Endothelial cell of umbilical vein (primary cell): ENCODE measurements around the gene RNF19B. TPM values are rescaled to one million over a fixed set of nuclear protein-coding genes. Genes with fewer than 3 reads are reported as not detected.

Experiments used
- BruUV-seq: library from RNA; stranded (reverse); fragments of 400-500 nt; replicated peaks from 2 replicates; lab custom pipeline; 2021; lab: Mats Ljungman, UMichigan
- CTCF ChIA-PET: fragments of 300-600, 350-600 bp; sonication (Branson Sonifier 250); formaldehyde crosslinking; loops from one replicate; lab custom pipeline; 2021; ENCODE audit warnings: antibody characterized with exemption, inconsistent platforms; lab: Charles Lee
- POLR2A ChIA-PET: fragments of 300-600, 350-600 bp; sonication (Branson Sonifier 250); formaldehyde crosslinking; loops from one replicate; lab custom pipeline; 2021; ENCODE audit warnings: antibody characterized with exemption, inconsistent platforms; lab: Charles Lee
- DNase-seq: peaks from one replicate; pipeline ENCODE4 v3.0.0-alpha.2; 2011; ENCODE audit warnings: low read depth, low spot score
- FAIRE-seq: peaks from 2 replicates; lab custom pipeline; 2011; peaks lifted over from hg19 to GRCh38; lab: Jason Lieb, UNC
- H2AFZ ChIP-seq: 2 replicates; pipeline ENCODE4 v1.6.0; 2012; ENCODE audit warnings: low read depth, low read length, control low read depth, inconsistent platforms
- H3K27ac ChIP-seq: 2 replicates; pipeline ENCODE4 v1.5.1; 2011; ENCODE audit warnings: low read depth, mild to moderate bottlenecking, control low read depth, low read length, moderate library complexity; ENCODE audit not compliant: insufficient read depth
- H3K27me3 ChIP-seq, 2 experiments: 2 replicates each; pipeline versions ENCODE4 v1.6.0 to v1.6.1; 2011; ENCODE audit warnings: low read length in 2 of 2, mixed read lengths in 1 of 2; ENCODE audit not compliant: control insufficient read depth in 2 of 2, insufficient read depth in 2 of 2
- H3K36me3 ChIP-seq, 2 experiments: 2 replicates in 1 of 2; 3 replicates in 1 of 2; pipeline ENCODE4 v1.5.1; 2011; ENCODE audit warnings: low read length in 2 of 2, mild to moderate bottlenecking in 1 of 2, moderate library complexity in 1 of 2; ENCODE audit not compliant: control insufficient read depth in 2 of 2, insufficient read depth in 2 of 2; ENCODE audit errors: extremely low read depth in 1 of 2
- H3K4me1 ChIP-seq: 3 replicates; pipeline ENCODE4 v1.5.1; 2011; ENCODE audit warnings: mild to moderate bottlenecking, low read length; ENCODE audit not compliant: control insufficient read depth, insufficient read depth; ENCODE audit errors: extremely low read depth
- H3K4me2 ChIP-seq: 2 replicates; pipeline ENCODE4 v1.6.1; 2011; ENCODE audit warnings: low read length, control low read depth, mixed read lengths; ENCODE audit not compliant: insufficient read depth
- H3K4me3 ChIP-seq, 3 experiments: fragments of 200-600 bp in 1 of 3; sonication (generic), shearing (Covaris generic) in 1 of 3; replicated peaks in 1 of 3; 2 replicates each; pipeline ENCODE4 v1.5.1; 2011 to 2016; ENCODE audit warnings: control low read depth in 3 of 3, low read length in 3 of 3, mild to moderate bottlenecking in 2 of 3, inconsistent platforms in 1 of 3, low read depth in 1 of 3, moderate library complexity in 1 of 3; ENCODE audit not compliant: insufficient read depth in 1 of 3
- H3K79me2 ChIP-seq: 2 replicates; pipeline ENCODE4 v1.6.0; 2012; ENCODE audit warnings: low read length, inconsistent platforms; ENCODE audit not compliant: control insufficient read depth, insufficient read depth
- H3K9ac ChIP-seq: replicated peaks from 2 replicates; pipeline ENCODE3; 2011; ENCODE audit warnings: low read length, control low read depth; ENCODE audit not compliant: insufficient read depth; ENCODE audit errors: extremely low read depth
- H3K9me1 ChIP-seq: replicated peaks from 3 replicates; pipeline ENCODE4 v1.6.0; 2011; ENCODE audit warnings: mild to moderate bottlenecking, low read length; ENCODE audit not compliant: control insufficient read depth, insufficient read depth; ENCODE audit errors: extremely low read depth
- H3K9me3 ChIP-seq: replicated peaks from 2 replicates; pipeline ENCODE4 v1.5.1; 2012; ENCODE audit warnings: low read length, inconsistent platforms; ENCODE audit not compliant: control insufficient read depth, insufficient read depth
- H4K20me1 ChIP-seq: replicated peaks from 2 replicates; pipeline ENCODE3; 2011; ENCODE audit warnings: mild to moderate bottlenecking, low read length; ENCODE audit not compliant: control insufficient read depth, insufficient read depth; ENCODE audit errors: extremely low read depth
- CTCF ChIP-seq, 2 donors: IDR thresholded peaks; 1 replicate in 1 of 2; 2 replicates in 1 of 2; pipeline ENCODE4 v1.5.1; 2011; ENCODE audit warnings: low read length in 2 of 2, mild to moderate bottlenecking in 2 of 2, moderate library complexity in 2 of 2, control low read depth in 1 of 2, inconsistent platforms in 1 of 2, low read depth in 1 of 2; ENCODE audit not compliant: insufficient read depth in 1 of 2; ENCODE audit errors: extremely low read depth in 1 of 2
- EZH2 ChIP-seq: IDR thresholded peaks from 2 replicates; pipeline ENCODE4 v1.6.1; 2012; ENCODE audit warnings: borderline replicate concordance, low read depth, mild to moderate bottlenecking, moderate library complexity, low read length, inconsistent platforms; ENCODE audit not compliant: severe bottlenecking
- POLR2A ChIP-seq: IDR thresholded peaks from 2 replicates; pipeline ENCODE4 v1.6.1; 2012; ENCODE audit warnings: low read depth, mild to moderate bottlenecking, control low read depth, low read length
- dilution Hi-C: fragments of 300-500 bp; cut with MboI; formaldehyde crosslinking; loops from one replicate; pipeline ENCODE4 v1.15.0; 2019; ENCODE audit warnings: low sequenced_read_pairs; ENCODE audit not compliant: extremely low pct_ligation_motif_present
- intact Hi-C: fragments of 100-400 bp; cut with micrococcal nuclease; formaldehyde crosslinking; loops from one replicate; pipeline ENCODE4 v1.10.0; 2022
- polyA plus RNA-seq, 4 experiments: library from polyadenylated mRNA; depleted of rRNA in 3 of 4; stranded (reverse) in 3 of 4; unstranded in 1 of 4; fragments of >200 nt; gene quantifications; 2 replicates each; pipeline versions ENCODE4 v1.2.1 to v1.2.3, GENCODE V29; 2011 to 2012; ENCODE audit warnings: missing spikeins in 1 of 4
- total RNA-seq: library from RNA; stranded (reverse); gene quantifications from 2 replicates; pipeline ENCODE4 v1.2.3, GENCODE V29; 2021
- TF ChIP-seq, protein P1 (sequence below): IDR thresholded peaks from 2 replicates; pipeline ENCODE4 v1.6.1; 2011; ENCODE audit not compliant: insufficient read depth, insufficient read length

RNF19B gene
- total and polyA plus RNA-seq, 2 donors (not counting 3 experiments of a cell fraction or from before 2014, with no cell fraction given) = 19.2 to 25.6 TPM

DNA sequence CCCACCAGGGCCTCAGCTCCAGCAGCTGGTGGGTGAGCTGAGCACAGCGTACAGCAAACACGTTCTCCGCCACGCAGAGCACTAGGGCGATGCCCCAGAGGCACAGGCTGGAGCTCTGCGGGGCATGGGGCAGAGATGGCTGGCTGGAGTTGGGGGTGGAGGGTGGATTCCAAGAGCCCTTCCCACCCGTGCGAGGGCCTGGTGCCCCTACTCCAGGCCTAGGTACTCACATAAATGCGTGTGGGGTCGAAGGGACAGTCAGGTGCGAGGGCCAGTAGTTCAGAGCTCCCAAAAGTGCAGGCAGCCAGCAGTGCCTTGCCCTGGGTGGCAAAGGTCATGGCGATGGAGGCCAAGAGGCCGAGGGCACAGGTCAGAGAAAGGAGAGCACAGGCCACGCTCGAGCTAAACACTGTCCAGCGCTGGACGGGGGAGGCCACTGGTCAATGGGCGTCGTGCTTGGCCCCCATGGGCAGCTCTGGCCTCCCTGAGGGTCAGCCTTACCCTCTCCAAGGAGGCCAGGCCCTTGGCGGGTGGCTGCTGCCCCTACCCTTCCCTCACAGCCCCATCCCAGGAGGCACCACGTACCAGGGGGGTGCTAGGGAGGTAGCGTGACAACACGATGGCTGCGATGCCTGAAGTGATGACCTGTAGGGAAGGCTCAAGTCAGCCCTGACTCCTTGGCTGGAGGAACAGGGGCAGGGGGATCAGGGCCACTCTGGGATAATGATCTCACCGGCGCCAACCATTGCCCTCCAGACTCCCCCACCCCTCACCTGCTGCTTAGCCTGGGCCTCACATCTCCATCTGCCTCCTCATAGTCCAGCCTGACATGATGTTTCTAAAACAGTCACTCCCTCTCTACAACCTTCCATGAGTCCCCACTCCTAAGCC is 69.0 kb downstream of the RNF19B start:
- Histone ChIP-seq H3K9me3 (no peaks in the 10 kb centered on the region), H3K4me1 (peaks cover 8% of the 10 kb centered on the region), H3K27ac (no peak overlapping the region), H2AFZ (no peak overlapping the region), H3K4me2 (no peak overlapping the region), H3K4me3 (no peak overlapping the region), H4K20me1 (no peaks in the 10 kb centered on the region), H3K79me2 (no peaks in the 10 kb centered on the region), H3K36me3 (no peaks in the 10 kb centered on the region), H3K9ac (no peak overlapping the region), H3K27me3 (peaks cover 13 to 19% of the 10 kb centered on the region in 2 experiments), H3K9me1 (no peaks in the 10 kb centered on the region)
- no peak for DNase-seq
- dilution Hi-C loops = no loop called here
- TF ChIP-seq, protein P1, sequence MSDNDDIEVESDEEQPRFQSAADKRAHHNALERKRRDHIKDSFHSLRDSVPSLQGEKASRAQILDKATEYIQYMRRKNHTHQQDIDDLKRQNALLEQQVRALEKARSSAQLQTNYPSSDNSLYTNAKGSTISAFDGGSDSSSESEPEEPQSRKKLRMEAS = no peak
- TF ChIP-seq CTCF (IDR thresholded peaks at IDR 0.05; ENCODE audit: extremely low read depth in 1 of 2, insufficient read depth in 1 of 2, low read depth in 1 of 2, low read length in 2 of 2) (no peak), EZH2 (no peak), POLR2A (no peak)
- POLR2A ChIA-PET = no interaction called here
- intact Hi-C loops = no loop called here
- BruUV-seq = no TSS peak
- CTCF ChIA-PET = interaction anchor here (1.0 to 2.1 kb wide), 4 partner anchors 8 to 190 kb away, joined by 3 to 13 read pairs (median 4); partner anchors contain the start of gene HPCA
- no peak for FAIRE-seq
